Stromal cell of bone marrow (primary cell): ENCODE data around the gene CLPSL2.

Experiments
- DNase-seq: peaks from one replicate; pipeline ENCODE4 v3.0.0-alpha.2; 2012; ENCODE audit warnings: low read depth

The CLPSL2 gene

DNA sequence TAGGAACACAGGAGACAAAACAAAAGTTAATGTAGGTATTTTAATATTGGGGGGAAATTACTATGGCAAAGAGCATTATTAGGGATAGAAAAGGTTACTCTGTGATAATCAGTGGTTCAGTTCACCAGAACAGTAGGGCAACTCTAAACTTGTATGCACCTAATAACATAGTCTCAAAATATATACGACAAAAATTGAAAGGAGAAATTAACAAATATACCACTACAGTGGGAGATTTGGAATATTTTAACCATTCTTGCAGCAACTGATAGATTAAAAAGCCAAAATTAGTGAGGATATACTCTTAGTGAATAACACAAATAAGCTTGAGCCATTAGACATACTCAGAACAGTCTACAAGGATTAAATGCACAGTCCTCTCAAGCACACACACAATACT, 28.5 kb upstream of the CLPSL2 start:
- DNase-seq, result no peak

DNA sequence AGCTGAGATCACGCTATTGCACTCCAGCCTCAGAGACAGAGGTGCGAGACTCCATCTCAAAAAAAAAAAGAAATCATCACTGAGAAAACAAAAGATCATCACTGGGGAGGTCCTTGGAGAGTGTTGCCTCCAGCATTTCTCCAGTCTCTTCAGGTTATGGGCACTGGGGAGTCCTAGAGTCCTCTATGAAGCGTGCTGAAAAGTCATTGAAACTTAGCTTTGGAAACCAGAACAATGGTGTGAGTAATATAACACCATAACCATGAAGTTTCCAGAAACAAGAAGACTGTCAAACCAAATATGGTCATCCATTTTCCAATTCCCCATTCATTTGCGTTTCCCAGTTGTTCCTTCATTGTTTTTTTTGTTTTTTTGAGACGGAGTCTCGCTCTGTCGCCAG, 25.8 kb upstream of the CLPSL2 start:
- no peak for DNase-seq

DNA sequence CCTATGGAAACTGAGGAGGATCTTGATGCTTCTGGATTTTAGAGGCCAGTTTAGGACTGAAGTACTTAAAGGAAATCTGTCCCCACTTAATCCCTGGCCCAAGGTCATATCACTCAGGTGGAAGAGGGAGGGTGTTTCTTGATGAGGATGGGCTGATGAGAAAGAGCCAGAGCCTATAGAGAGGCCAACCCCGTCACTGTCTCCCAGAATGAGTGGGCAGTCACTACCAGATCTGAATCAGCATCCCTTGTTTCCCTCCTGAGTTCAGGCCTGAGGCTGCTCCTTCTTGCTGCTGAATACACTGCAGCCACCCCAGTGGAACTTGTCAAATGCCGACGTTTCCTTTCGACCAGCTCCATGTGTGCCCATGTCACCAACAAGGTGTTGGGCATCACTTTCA, 24.8 kb upstream of the CLPSL2 start:
- no peak for DNase-seq

DNA sequence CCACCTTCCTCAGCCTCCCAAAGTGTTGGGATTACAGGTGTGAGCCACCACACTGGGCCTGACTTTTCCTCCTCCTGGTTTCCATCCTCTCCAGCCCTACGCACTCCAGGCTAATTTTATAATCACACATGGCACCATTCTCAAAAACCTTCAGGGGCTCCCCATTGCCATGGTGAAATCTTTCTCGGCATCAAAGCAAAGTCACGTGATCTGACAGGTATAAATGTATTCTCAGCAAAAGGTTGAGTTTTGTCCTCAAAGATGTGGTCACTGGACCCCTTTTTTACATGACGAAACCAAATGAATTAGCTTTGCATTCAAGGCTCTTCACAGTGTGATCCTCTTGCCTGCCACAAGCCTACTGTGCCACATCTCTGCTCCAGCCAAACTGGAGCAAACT, 24.1 kb upstream of the CLPSL2 start:
- no peak for DNase-seq

DNA sequence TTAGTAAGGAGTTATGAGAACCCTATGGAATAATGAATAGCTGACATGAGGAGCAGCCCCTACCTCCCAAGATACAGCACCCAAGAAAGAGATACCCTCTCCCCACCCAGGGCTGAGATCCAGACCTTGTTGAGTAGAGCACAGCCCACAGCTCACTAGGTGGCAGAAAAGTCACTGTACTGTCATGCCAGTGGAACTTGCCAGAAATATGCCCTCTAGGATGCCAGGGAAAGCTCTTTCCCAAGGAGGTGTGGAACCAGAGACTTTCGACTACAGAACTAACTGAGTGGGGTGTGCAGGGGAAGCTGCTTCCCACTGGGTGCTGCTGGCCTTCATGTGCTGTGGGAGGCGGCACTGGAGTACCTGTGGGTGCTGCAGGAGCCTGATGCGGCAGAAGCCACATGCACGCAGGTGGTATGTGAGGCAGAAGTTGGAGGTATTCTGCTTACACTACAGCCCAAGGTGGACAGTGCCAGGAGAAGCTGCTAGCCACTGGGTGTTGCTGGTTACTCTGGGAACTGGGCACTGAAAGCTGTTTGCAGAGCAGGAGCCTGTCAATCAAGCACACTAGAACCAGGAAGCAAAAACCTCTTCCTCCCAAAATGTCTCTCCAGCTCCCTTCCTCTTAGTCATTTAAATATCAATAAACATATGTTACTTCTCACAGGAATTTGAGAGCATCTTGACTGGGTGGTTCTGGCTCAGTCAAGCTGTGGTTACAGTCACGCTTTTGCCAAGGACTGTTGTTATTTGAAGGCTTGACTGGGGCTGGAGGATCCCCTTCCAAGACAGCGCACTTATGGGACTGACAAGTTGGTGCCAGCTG, 21.7 kb upstream of the CLPSL2 start:
- no peak for DNase-seq

DNA sequence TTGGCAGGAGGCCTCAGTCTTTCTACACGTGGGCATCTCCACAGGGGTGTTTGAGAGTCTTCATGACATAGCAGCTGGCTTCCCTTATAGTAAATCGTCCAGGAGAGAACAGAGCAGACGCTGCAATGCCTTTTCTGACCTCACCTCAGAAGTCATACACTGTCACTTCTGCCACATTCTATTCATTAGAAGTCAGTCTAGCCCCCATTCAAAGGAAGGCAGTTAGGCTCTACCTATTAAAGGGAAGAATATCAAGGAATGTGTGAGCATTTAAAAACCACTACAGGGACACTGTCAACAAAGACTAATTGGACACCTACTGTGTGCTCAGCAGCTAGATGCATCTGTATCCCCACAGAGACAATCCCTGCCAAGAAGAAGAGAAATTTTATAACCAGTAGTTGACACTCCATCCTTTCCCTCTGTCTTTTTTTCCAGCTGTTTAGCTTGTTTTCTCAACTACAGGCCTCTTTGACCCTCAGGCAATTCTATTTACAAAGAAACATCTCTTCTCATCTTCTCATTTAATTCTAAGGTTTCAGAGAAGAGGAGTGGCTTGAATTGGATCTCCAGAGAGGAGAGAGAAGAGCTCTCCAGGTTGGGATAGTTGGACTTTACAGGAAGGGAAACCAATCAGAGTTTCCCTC, 21.0 kb upstream of the CLPSL2 start:
- DNase-seq, result no peak

DNA sequence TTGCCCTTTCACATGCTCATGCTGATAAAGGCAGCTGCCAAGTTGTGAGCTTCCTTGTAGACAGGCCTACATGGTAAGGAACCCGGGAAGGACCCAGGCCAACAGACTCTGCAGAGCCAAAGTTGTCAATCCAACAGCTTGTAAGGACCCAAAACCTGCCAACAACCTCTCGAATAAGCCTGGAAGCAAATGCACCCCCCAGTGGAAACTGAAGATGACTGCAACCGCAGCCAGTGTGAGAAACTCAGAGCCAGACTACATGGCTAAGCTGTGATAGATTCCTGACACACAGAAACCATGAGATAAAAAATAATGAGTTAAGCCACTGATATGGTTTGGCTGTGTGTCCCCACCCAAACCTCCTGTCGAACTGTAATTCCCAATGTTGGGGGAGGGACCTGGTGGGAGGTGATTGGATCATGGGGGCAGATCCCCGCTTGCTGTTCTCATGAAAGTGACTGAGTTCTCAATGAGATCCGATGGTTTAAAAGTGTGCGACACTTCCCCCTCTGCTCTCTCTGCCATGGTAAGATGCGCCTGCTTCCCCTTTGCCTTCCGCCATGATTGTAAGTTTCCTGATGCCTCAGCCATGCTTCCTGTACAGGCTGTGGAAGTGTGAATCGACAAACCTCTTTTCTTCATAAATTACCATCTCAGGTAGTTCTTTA, 18.8 kb upstream of the CLPSL2 start:
- peak; percentile 13 for DNase-seq

DNA sequence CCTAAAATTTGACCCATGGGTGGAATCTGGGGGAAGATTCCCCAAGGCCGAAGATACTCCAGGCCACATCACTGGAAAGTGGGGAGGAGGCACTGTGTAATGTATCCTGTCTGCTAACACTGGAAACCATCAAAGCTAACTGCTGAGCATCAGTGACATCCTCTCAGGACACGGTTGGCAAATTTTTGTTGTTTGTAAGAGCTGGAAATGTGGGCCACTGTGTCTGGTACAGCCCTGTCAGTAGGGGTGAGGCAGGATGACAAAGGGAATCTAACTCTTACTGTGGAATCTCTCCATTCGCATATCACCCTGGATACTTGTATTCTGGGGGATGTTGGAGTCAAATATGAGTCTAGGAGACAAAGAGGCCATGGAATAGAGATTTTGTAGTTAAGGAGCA, 17.0 kb upstream of the CLPSL2 start:
- no peak for DNase-seq

DNA sequence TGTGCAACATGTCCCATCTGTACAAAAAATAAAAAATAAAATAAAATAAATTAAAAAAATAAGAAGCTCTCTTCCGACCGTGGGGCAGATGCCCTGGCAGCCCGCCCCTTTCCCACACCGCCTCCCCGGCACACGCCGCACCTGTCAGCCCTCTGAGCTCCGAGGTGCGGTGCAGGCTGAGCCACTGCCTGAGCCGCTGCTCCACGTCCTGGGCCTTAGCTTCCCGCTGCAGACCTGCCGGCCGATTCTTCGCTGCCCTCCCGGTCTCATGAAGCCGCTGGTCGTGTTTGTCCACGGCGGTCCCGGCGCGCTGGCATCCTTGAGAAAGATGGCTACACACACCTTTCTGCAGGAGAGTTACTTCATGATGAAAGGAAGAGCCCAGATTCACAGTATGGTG, 10.7 kb upstream of the CLPSL2 start:
- DNase-seq, result no peak

DNA sequence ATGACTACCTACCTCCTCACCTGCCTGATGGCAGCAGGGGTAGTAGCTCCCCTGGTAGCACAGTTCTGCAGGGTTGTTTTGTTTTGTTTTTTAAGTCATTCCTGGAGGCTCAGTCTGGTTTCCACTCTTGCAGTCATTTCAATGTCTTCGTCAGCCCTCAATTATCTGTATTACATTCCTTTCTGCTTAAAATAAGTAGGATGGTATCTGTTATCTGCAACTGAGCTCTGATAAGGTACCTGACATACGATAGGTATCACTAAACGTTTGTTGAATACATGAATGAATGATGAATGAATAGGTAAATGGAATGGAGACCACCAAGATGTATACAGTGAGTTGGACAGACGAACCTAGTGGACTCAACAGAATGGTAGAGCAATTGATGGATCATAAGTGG, 7.2 kb upstream of the CLPSL2 start:
- no peak for DNase-seq

DNA sequence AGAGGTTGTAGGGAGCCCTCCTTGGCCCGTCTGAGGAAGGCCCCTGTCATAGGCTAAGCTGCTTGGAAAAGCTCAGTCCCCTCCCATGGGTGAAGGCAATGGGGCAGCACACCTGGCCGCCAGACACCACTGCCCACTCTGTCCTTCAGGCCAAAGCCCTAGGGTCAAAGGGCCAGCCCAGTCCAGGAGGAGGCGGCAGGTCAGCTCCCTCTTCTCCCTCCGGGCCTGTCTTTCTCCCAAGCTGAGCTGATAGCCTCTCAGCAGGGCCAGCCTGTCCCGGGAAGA, 5.1 kb upstream of the CLPSL2 start:
- no peak for DNase-seq

DNA sequence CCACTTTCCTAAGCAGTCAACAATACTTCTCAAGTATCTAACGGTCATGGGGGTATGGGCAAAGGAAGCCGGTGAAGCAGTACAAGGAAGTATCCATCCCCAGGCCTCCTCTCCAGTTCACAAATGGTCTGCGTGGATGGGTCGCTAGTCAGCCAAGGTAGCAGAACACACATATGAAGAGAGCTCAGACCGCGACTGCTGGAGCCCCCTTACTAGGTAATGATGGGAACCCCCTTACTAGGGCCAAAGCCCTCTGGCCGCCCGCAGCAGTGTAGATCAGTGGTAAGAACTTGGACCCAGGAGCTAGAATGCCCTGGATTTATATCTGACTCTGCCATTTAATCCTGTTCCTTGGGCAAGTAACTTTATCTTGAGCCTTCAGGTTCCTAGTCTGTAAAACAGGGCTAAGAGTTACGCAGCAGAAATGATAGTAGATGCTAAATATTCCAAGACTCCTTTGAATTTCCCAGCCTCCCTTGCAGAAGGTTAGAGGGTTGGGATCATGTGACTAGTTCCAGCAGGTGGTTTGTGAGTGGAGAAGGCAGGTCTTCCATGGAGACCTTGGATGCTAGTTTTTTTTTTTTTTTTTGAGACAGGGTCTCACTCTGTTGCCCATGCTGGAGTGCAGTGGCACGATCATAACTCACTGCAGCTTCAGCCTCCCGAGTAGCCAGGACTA, 2.1 kb upstream of the CLPSL2 start:
- no peak for DNase-seq

DNA sequence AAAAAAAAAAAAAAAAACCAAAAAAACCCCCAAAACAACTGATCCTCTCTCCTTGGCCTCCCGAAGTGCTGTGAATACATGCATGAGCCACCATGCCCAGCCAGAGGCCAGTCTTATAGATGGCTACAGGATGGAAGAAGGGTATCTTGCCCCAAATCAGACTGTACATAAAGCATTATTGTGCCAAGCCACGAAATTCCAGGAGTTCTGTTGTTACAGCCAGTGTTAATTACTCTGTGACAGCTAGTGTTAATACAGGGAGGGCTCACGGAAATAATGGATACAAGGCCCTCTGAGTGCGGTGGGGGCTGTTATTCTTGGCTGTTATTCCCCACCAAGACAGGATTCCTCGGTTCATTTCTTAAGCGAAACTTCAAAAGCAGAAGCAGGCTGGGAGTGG, 1.4 kb upstream of the CLPSL2 start:
- DNase-seq, result no peak

DNA sequence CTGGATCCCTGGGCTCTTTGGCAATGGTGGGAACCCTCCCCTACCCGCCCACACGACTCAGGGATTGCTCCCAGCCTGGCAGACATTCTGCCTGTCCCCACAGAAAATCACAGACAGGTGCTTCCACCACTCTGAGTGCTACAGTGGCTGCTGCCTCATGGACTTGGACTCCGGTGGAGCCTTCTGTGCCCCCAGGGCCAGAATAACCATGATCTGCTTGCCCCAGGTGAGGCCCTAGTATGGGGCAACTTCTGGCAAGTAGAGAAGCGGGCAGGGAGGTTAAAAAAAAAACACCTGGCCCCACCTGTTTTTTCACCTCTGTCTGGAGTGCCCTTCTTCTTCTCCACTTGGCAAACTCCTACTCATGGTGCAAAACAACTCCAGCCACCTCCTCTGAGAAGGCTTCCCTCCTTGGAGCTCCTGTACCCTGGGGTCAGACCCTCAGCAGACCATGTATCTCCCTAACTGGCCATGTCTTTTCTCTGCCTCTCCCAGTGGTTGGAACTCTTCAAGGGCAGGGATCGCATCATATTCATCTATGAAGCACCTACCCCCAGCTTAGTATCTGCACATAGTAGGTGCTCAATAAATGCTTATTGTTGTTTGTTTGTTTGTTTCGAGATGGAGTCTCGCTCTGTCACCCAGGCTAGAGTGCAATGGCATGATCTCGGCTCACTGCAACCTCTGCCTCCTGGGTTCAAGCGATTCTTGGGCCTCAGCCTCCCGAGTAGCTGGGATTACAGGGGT, 1.1 kb downstream of the CLPSL2 start:
- no peak for DNase-seq

DNA sequence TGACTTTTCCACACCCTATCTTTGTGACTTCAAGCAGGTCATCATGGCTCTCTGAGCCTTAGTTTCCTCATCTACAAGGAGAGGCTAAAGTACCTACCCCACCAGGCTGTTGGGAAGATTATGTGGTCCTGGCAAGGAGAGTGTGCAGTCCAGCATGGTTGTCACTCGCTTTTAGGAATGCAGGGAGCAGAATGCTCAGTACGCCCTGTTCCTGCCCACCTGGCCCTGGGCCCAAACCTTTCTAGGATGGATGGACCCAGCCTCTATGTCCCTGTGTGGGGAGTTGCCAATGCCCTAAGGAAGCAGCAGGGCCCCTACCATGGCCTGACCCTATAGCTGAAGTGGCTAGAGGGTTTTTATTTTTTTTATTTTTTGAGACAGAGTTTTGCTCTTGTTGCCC, 2.0 kb downstream of the CLPSL2 start:
- no peak for DNase-seq

DNA sequence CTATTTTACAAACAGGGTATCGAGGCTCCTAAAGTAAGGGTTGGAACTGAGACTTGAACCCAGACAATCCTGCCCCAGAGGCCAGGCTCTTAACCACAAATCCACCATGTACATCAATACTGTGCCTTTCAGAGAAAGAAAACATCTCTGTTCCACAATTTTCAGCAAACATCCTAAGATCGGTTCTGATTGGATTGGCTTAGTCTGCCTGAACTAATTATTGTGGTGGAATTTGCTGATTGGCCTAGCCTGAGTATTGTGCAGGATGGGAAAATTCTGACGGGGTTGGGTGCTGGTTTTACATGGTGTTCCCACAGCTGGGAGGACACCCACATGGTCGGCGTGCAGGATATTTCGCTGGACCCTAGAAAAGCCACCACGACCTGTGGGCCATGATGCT, 4.3 kb downstream of the CLPSL2 start, which contains the start of gene CLPSL1:
CLPSL1 (plus strand) TSS at position 301 of the 400 bp plus-strand sequence; CDS start at position 393, 92 bp downstream.
- DNase-seq, result no peak

DNA sequence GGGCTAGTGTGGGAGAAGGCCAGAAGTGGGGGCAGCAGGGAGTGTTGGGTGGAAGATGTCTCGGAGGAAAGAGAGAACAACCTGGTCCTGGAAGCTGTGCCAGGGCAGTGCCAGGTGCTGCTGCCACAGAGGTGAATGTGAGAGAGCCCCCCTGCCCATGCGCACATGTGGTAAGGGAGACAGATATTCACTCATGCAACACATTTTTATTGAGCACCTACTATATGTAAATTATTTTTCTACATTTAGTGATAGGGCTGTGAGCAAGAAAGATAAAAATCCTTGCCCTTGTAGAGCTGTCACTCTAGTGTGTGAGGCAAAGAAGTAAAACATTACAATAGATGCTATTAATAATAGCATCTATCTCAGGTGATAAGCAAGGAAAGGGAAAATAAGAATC, 4.9 kb downstream of the CLPSL2 start:
- no peak for DNase-seq

DNA sequence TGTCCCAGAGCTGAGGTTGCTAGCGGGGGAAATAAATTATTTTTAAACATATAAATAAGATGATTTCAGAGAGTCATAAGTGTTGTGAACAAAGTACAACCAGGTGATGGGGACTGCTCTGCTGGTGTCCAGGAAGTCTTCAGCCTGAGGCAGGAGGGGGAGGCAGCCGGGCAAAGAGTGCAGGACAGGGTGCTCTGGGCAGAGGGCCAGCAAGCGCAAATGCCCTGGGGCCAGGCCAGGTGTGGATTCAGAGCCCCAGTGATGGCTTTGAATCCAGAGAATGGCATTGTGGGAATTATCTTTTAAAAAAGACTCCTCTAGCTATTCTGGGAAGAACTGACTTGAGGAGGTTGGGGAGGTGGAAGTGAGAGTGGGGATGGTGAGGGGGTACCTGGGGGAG, 6.0 kb downstream of the CLPSL2 start:
- no peak for DNase-seq

DNA sequence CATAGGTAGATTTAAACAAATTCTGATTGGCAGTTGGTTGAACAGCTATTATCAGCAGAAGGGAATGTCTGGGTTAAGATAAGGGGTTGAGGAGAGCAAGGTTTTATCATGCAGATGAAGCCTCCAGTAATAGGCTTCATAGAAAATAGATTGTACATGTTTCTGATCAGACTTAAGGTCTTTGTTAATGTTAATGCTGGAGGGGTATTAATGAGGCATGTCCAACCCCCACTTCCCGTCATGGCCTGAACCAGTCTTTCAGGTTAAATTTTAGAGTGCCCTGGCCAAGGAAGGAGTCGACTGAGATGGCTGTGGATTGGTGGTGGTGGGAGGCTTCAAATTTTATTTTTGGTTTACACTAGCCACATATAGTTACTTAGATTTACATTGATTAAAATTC, 7.8 kb downstream of the CLPSL2 start:
- DNase-seq, result no peak

DNA sequence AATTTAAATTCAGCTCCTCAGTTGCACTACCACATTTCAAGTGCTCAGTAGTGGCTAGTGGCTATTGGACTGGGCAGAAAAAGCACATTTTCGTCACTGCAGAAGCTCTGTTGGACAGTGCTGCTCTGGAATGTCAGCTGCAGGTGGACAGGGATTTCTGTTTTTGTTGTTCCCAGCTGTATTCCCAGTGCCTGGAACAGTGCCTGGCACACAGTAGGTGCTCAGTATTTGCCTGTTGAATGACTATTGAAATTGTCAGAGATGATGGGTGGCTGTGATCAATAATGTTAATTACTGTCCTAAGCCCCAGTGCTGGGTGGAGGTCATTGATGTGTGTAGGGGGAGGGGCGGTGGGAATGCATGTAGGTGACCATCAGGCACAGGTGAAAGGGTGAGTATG, 9.9 kb downstream of the CLPSL2 start:
- no peak for DNase-seq

DNA sequence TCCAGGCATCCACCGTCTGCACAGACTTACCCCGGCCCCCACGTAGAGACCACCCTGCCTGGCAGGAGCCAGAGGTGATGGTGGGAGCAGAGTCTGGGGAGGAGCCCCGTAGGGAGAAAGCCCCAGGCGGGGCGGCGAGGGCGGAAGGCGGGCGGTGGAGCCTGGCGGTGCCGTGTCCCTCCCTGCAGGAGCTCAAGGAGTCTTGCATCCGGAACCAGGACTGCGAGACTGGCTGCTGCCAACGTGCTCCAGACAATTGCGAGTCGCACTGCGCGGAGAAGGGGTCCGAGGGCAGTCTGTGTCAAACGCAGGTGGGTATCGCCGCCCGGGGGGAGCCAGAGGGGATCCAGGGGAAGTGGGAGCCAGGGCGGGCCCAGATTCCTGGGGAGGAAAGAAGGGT, 10.4 kb downstream of the CLPSL2 start:
- no peak for DNase-seq
